Ovary (tissue), 3 donors: ENCODE measurements around the gene PDE4D.
"Not testable (repeated sequence)": the region's sequence is repeated elsewhere in the genome, so short reads cannot be mapped to it uniquely, and the experiment has no call there.

Experiments used
- POLR2A ChIP-seq: fragments of 450-650 bp; IDR thresholded peaks from one replicate; pipeline ENCODE4 v1.6.1; 2017; ENCODE audit warnings: antibody characterized with exemption, mild to moderate bottlenecking, moderate library complexity
- TF ChIP-seq, protein P1 (sequence below), 3 donors: fragments of 450-650 bp in 2 of 3; fragments of 200-600 bp in 1 of 3; IDR thresholded peaks; one replicate each; pipeline versions ENCODE4 v1.5.1 to v1.8.0; 2016 to 2022; ENCODE audit warnings: antibody characterized with exemption in 3 of 3, mild to moderate bottlenecking in 1 of 3
- donor health status: DM: no; HTN: no; CAD: no.

DNA sequence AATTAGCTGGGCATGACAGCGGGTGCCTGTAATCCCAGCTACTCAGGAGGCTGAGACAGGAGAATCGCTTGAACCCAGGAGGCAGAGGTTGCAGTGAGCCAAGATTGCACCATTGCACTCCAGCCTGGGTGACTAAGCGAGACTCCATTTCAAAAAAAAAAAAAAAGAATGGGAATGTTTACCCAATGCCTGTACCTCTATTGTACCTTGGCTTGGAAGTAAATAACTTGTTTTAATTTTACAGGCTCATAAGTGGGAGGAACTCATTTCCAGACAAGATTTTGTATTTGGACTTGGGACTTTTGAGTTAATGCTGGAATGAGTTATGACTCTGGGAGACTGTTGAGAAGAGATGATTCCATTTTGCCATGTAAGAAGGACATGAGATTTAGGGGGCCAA lies 484.5 kb downstream of the PDE4D start:
- not testable (repeated sequence) for TF ChIP-seq POLR2A
- TF ChIP-seq, protein P1, sequence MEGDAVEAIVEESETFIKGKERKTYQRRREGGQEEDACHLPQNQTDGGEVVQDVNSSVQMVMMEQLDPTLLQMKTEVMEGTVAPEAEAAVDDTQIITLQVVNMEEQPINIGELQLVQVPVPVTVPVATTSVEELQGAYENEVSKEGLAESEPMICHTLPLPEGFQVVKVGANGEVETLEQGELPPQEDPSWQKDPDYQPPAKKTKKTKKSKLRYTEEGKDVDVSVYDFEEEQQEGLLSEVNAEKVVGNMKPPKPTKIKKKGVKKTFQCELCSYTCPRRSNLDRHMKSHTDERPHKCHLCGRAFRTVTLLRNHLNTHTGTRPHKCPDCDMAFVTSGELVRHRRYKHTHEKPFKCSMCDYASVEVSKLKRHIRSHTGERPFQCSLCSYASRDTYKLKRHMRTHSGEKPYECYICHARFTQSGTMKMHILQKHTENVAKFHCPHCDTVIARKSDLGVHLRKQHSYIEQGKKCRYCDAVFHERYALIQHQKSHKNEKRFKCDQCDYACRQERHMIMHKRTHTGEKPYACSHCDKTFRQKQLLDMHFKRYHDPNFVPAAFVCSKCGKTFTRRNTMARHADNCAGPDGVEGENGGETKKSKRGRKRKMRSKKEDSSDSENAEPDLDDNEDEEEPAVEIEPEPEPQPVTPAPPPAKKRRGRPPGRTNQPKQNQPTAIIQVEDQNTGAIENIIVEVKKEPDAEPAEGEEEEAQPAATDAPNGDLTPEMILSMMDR (IDR thresholded peaks at IDR 0.05), result not testable (repeated sequence)
